Measurements from ENCODE around the gene CYP2E1.
"Not testable (repeated sequence)": the region's sequence is repeated elsewhere in the genome, so short reads cannot be mapped to it uniquely, and the experiment has no call there.

The CYP2E1 gene

DNA sequence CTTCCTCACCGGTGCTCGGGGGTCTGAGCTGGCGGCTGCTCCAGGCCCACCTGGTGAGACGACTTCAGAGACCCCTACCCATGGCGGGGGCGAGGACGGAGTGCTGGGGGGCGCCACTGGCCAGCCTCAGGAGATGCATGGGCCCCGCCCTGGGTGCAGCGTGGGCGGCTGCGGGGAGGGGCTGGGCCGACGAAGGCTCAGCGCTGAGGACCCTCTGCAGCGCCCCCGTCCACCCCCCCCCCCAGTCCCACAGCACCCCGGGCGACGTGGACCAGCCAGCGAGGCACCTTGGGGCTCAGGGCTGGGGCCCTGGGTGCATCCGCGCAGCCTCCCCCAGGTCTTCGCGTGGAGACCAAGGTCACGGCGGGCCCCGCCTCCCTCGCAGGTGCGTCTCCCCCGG, 49.9 kb downstream of the CYP2E1 start:
- DNase-seq, result not testable (repeated sequence)
